Measurements from ENCODE around the gene RTN3.
"Not testable (repeated sequence)": the region's sequence is repeated elsewhere in the genome, so short reads cannot be mapped to it uniquely, and the experiment has no call there.

RTN3 gene

GRCh38 chr11:63682066-63683021 is 1.0 kb downstream of the RTN3 start:
- peak; percentile 14 for DNase-seq

DNA sequence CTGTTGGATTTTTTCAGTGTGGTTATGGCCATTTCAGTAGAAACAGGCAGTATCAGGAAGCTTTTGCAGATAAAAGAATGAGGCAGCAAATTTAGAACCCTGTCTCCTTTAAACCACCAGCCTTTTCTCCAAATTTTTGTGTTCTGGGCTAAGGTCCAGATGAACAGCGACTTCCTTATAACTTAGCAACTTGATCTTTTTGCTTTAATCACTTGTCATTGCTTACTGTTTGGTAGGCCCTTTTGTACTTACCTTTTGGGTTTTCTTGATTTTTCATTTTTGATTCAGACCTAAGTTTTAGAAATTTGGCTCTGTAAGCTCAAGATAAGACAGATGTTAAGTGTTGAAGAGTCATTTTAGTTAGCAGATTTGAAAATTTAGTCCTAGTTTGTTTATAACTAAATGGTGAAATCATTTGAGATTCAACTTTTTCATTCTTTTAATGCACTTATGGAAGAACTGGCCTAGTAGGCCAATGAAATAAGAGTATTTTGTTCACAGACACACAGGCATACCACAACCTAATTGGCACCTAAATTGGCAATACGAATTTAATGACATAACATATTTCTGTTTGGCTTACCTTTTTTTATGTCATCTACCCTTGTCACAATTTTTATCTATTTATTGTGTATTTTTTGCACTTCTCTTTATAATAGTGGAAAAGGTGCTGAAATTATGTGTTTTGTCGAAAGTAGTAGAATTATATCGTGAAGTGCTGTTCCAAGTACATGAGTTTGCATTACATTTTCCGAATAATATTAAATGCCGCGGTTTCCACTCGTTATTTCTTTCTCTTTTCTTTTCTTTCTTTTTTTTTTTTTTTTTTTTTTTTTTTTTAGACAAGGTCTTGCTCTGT is 2.1 kb downstream of the RTN3 start:
- DNase-seq, result no peak

DNA sequence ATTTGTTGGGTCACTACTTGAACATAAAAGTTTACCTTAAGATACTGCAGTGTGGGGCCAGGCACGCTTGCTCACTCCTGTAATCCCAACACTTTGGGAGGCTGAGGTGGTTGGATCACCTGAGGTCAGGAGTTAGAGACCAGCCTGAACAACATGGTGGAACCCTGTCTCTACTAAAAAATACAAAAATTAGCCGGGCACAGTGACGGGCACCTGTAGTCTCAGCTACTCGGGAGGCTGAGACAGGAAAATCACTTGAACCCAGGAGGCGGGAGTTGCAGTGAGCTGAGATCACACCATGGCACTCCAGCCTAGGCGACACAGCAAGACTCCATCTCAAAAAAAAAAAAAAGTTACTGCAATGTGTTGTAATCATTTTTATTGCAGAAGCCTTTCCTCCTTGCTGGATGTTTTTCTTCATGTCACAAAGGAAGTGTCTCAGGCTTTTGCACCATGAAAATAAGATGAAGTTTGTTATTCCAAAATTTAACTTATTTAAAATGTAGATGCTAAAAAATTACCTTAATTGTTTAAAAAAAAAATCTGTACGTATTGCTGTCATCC is 3.9 kb downstream of the RTN3 start:
- DNase-seq, result not testable (repeated sequence)

- DNase-seq, result no peak
Measured at GRCh38 chr11:63686926-63687325, 5.6 kb downstream of the RTN3 start.

GRCh38 chr11:63687845-63688244 is 6.5 kb downstream of the RTN3 start:
- no peak for DNase-seq

DNA sequence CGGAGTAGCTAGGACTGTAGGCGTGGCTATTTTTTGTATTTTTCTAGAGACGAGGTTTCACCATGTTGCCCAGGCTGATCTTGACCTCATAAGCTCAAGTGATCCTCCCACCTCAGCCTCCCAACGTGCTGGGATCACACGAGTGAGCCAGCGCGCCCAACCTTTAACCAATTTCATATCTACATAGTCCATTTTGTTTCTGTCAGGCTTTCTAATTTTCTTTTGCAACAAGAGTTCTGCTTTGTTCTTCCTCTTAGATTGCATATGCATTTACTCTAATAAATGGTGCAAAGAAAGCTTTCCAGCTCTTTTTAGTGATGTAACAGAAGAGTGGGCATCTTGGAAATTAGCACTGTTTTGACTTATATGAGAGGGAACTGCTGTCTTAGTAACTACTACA is 13.3 kb downstream of the RTN3 start:
- DNase-seq, result no peak

- DNase-seq, result no peak
Measured at GRCh38 chr11:63698976-63699733, 17.9 kb downstream of the RTN3 start.

DNA sequence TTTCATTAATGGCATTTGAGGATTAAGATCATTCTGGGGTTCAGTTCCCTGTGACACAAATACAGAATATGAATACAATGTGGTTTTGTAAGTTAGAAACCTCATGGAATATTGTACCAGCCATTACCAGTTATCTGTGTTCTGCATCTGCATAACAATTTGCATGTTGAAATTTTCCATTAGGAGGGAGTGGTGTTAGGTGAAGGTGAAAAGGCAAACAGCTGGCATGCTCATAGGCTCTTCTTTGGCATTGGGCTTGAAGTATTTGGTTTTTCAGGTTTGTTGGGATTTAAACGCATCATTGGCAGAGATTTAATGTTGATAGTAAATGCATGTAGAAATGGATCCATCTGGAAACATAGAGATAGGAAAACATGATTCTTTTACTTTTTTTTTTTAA is 18.6 kb downstream of the RTN3 start:
- DNase-seq, result no peak

DNA sequence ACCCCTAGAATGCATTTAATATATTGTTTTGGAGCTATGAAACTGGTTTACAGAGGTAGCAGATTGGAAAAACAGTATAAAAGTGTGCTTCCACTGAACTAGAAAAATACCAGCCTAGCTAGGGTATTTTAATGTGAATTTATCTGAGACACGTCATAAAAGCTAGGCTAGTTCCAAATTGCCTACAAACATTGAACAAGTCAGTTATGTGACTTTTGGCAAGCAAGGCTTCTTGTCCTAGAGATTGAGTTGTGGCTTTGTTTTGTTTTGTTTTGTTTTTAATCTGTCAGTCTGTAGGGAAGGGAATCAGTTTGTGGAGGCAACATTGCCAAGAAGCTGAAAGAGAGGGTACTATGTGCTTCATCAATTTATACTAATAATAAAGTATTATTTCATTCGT is 24.2 kb downstream of the RTN3 start:
- DNase-seq, result no peak

GRCh38 chr11:63708764-63709163 is 27.5 kb downstream of the RTN3 start:
- no peak for DNase-seq

DNA sequence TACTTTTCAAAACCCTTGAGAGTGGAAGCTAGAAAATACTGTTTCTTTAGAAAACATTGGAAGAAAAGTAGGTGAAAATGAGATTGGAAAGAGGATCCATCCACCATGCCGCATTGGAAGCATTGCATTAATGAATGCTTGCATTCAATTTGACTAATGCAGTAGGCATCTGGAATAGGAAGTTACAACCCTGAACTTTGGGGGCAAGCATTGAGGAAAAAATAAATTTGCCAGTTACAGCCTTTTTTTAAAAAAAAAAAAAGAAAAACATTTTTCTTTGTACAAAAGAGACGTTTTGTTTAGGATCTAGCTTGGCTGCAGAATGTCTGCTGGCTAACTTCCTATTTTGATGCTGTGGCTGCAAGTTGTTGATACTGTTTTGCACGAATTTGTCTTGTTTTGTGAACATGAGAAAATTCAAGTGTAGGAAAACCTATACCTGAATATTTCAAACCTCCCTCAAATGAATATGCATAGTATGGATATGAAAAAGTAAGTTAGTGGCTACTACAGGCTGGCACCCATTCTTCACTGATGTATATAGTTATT is 28.1 kb downstream of the RTN3 start:
- no peak for DNase-seq

DNA sequence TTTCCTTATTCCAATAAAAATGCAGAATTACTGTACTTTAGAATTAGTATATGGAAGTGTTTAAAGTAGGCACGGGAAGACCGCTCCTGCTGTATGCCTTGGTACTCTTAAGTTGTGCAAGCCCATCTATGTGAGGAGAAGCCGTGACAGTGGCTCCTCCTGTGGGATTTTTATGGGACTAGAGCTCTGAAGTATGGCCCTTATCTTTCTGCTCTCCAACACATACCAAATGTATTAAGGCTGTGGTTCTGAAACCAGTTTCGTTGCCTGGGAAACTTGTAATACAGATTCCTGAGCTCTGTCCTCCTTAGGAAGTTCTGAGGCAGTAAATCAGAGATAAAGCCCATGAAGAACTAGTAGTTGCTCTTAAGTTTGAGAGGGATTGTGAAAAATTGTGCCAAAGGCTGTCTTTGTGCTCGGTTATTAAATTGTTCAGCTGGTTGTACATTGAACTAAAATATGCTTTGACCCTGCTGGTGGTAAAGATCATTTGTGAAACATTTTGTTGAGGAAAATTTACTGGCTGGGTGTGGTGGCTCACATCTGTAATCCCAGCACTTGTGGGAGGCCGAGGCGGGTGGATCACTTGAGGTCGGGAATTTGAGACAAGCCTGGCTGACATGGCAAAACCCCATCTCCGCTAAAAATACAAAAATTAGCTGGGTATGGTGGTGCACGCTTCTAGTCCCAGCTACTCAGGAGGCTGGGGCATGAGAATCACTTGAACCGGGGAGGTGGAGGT is 29.3 kb downstream of the RTN3 start:
- DNase-seq, result no peak

GRCh38 chr11:63711838-63712237 is 30.5 kb downstream of the RTN3 start:
- DNase-seq, result no peak

DNA sequence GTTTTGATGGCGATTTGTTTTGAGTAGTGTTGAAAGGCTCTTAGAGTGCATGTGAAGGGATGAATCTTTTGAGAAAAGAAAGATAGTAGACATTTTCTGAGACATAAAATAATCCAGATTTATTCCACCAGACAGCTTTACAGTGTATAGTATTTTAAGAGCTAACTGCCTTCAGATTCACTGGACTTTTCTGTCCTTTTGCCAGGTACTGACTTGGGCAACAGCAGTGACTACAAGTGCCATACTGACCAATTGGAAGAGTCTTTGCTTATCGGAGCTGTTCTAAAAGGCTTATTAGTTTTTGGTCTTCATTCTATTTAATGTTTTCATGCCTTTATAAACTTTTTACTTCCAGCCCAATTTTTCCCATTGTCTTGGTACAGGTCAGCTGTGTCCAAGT is 32.5 kb downstream of the RTN3 start:
- no peak for DNase-seq

GRCh38 chr11:63716046-63716445 is 34.7 kb downstream of the RTN3 start:
- no peak for DNase-seq

DNA sequence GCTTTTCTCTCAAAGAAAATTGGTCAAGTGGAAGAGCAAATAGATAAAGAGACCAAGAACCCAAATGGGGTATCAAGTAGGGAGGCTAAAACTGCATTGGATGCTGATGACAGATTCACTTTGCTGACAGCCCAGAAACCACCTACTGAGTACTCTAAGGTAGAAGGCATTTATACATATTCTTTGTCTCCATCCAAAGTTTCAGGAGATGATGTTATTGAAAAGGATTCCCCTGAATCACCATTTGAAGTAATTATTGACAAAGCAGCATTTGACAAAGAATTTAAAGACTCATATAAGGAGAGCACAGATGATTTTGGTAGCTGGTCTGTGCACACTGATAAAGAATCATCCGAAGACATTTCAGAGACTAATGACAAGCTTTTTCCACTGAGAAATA is 37.7 kb downstream of the RTN3 start:
- no peak for DNase-seq

- no peak for DNase-seq
Measured at GRCh38 chr11:63719987-63720386, 38.7 kb downstream of the RTN3 start.

DNA sequence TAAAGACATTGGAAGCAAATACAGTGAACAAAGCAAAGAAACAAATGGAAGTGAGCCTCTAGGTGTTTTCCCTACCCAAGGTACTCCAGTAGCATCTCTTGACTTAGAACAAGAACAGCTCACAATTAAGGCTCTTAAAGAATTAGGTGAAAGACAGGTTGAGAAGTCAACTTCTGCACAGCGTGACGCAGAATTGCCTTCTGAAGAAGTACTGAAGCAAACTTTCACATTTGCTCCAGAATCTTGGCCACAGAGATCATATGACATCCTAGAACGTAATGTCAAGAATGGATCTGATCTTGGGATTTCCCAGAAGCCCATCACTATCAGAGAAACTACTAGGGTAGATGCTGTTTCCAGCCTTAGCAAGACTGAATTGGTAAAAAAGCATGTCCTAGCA is 39.3 kb downstream of the RTN3 start:
- no peak for DNase-seq

GRCh38 chr11:63729326-63729725 is 48.0 kb downstream of the RTN3 start:
- DNase-seq, result no peak

- no peak for DNase-seq
Measured at GRCh38 chr11:63736864-63737263, 55.6 kb downstream of the RTN3 start.

- no peak for DNase-seq
Measured at GRCh38 chr11:63737718-63738117, 56.4 kb downstream of the RTN3 start.

Data from CD4-positive, alpha-beta T cell treated with Interleukin-6 for 4 hours (primary cell).